ENCODE results near the gene PARD6B. TPM values are rescaled to one million over a fixed set of nuclear protein-coding genes. Genes with fewer than 3 reads are reported as not detected.

PARD6B gene
- total and polyA plus RNA-seq, 2 of the 13 experiments (the other 11 are each of a cell fraction or from before 2014, with no cell fraction given): 6.9 to 22.2 TPM

DNA sequence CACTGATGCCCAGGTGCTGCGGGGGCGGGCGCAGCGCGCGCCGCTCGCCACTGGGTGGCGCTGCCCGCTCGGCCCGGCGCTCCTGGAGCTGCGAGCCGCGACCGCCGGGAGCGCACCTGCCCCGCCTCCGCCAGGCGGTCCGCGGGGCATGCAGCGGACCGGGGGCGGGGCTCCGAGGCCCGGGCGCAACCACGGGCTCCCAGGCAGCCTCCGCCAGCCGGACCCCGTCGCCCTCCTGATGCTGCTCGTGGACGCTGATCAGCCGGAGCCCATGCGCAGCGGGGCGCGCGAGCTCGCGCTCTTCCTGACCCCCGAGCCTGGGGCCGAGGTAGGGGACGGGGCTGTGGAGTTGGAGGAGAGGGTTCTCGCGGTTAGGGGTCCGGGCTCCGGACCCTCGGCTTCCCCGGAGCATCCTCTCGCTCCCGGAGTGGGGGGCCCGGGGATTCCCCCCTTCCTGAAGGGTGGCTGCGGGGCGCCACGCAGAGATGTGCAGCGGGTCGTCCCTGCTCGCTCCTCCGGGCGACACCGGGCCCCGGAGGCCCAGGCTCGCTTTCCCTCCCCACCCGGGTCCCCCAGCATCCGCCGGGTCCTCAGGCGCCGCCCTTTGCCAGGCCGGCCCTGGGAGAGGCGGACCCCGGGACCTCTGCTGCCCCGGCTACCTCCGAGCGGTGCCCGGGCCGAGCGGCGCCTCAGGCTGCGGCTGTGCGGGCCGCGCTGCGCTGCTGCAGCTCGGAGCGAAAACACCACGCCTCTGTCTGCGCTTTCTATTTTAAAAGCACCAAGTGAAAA lies 63.7 kb downstream of the PARD6B start, which contains the start of gene BCAS4 (continued):
- peak; percentile 56; the same call in 1 of the 2 replicates for TF ChIP-seq ARNT2 (CRISPR knock-in tag; IDR thresholded peaks at IDR 0.05; ENCODE audit: low read depth)
- peak; percentile 71 for TF ChIP-seq RBM39 (IDR thresholded peaks at IDR 0.05; ENCODE audit: low read depth, low read length, poor library complexity, severe bottlenecking)
- TF ChIP-seq SYNCRIP (IDR thresholded peaks at IDR 0.05; ENCODE audit: insufficient read depth, low read depth, low read length): no peak
- TF ChIP-seq, protein P1, sequence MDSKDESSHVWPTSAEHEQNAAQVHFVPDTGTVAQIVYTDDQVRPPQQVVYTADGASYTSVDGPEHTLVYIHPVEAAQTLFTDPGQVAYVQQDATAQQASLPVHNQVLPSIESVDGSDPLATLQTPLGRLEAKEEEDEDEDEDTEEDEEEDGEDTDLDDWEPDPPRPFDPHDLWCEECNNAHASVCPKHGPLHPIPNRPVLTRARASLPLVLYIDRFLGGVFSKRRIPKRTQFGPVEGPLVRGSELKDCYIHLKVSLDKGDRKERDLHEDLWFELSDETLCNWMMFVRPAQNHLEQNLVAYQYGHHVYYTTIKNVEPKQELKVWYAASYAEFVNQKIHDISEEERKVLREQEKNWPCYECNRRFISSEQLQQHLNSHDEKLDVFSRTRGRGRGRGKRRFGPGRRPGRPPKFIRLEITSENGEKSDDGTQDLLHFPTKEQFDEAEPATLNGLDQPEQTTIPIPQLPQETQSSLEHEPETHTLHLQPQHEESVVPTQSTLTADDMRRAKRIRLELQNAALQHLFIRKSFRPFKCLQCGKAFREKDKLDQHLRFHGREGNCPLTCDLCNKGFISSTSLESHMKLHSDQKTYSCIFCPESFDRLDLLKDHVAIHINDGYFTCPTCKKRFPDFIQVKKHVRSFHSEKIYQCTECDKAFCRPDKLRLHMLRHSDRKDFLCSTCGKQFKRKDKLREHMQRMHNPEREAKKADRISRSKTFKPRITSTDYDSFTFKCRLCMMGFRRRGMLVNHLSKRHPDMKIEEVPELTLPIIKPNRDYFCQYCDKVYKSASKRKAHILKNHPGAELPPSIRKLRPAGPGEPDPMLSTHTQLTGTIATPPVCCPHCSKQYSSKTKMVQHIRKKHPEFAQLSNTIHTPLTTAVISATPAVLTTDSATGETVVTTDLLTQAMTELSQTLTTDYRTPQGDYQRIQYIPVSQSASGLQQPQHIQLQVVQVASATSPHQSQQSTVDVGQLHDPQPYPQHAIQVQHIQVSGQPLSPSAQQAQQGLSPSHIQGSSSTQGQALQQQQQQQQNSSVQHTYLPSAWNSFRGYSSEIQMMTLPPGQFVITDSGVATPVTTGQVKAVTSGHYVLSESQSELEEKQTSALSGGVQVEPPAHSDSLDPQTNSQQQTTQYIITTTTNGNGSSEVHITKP (CRISPR knock-in tag; IDR thresholded peaks at IDR 0.05; ENCODE audit: low read depth): peak; percentile 70
- peak; percentile 89; the same call in 1 of the 2 replicates for TF ChIP-seq ZNF558 (CRISPR knock-in tag; IDR thresholded peaks at IDR 0.05; ENCODE audit: borderline replicate concordance)
- TF ChIP-seq, protein P2, sequence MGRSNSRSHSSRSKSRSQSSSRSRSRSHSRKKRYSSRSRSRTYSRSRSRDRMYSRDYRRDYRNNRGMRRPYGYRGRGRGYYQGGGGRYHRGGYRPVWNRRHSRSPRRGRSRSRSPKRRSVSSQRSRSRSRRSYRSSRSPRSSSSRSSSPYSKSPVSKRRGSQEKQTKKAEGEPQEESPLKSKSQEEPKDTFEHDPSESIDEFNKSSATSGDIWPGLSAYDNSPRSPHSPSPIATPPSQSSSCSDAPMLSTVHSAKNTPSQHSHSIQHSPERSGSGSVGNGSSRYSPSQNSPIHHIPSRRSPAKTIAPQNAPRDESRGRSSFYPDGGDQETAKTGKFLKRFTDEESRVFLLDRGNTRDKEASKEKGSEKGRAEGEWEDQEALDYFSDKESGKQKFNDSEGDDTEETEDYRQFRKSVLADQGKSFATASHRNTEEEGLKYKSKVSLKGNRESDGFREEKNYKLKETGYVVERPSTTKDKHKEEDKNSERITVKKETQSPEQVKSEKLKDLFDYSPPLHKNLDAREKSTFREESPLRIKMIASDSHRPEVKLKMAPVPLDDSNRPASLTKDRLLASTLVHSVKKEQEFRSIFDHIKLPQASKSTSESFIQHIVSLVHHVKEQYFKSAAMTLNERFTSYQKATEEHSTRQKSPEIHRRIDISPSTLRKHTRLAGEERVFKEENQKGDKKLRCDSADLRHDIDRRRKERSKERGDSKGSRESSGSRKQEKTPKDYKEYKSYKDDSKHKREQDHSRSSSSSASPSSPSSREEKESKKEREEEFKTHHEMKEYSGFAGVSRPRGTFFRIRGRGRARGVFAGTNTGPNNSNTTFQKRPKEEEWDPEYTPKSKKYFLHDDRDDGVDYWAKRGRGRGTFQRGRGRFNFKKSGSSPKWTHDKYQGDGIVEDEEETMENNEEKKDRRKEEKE (IDR thresholded peaks at IDR 0.05): no peak
- TF ChIP-seq, protein P3, sequence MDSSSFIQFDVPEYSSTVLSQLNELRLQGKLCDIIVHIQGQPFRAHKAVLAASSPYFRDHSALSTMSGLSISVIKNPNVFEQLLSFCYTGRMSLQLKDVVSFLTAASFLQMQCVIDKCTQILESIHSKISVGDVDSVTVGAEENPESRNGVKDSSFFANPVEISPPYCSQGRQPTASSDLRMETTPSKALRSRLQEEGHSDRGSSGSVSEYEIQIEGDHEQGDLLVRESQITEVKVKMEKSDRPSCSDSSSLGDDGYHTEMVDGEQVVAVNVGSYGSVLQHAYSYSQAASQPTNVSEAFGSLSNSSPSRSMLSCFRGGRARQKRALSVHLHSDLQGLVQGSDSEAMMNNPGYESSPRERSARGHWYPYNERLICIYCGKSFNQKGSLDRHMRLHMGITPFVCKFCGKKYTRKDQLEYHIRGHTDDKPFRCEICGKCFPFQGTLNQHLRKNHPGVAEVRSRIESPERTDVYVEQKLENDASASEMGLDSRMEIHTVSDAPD (CRISPR knock-in tag; IDR thresholded peaks at IDR 0.05): no peak
- TF ChIP-seq, protein P4, sequence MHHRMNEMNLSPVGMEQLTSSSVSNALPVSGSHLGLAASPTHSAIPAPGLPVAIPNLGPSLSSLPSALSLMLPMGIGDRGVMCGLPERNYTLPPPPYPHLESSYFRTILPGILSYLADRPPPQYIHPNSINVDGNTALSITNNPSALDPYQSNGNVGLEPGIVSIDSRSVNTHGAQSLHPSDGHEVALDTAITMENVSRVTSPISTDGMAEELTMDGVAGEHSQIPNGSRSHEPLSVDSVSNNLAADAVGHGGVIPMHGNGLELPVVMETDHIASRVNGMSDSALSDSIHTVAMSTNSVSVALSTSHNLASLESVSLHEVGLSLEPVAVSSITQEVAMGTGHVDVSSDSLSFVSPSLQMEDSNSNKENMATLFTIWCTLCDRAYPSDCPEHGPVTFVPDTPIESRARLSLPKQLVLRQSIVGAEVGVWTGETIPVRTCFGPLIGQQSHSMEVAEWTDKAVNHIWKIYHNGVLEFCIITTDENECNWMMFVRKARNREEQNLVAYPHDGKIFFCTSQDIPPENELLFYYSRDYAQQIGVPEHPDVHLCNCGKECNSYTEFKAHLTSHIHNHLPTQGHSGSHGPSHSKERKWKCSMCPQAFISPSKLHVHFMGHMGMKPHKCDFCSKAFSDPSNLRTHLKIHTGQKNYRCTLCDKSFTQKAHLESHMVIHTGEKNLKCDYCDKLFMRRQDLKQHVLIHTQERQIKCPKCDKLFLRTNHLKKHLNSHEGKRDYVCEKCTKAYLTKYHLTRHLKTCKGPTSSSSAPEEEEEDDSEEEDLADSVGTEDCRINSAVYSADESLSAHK (CRISPR knock-in tag; IDR thresholded peaks at IDR 0.05; ENCODE audit: borderline replicate concordance): peak; percentile 71; the same call in 1 of the 2 replicates
- TF ChIP-seq KLF15 (CRISPR knock-in tag; IDR thresholded peaks at IDR 0.05; ENCODE audit: borderline replicate concordance): peak; percentile 72; the same call in 1 of the 2 replicates
- TF ChIP-seq ZNF331 (CRISPR knock-in tag; IDR thresholded peaks at IDR 0.05): peak; percentile 42; the same call in 1 of the 2 replicates
- peak; percentile 31; the same call in 1 of the 2 replicates for TF ChIP-seq FOXK1 (CRISPR knock-in tag; IDR thresholded peaks at IDR 0.05; ENCODE audit: borderline replicate concordance, low read depth)
- no peak for TF ChIP-seq CC2D1A (CRISPR knock-in tag; IDR thresholded peaks at IDR 0.05)
- TF ChIP-seq, protein P5, sequence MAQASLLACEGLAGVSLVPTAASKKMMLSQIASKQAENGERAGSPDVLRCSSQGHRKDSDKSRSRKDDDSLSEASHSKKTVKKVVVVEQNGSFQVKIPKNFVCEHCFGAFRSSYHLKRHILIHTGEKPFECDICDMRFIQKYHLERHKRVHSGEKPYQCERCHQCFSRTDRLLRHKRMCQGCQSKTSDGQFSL (CRISPR knock-in tag; IDR thresholded peaks at IDR 0.05): 0 out of 2 replicates have a peak, but pooled peaks have one; percentile 19
- TF ChIP-seq SRSF1 (optimal IDR thresholded peaks at IDR 0.05; ENCODE audit: low read depth, low read length): peak; percentile 37
- peak; percentile 57; the same call in 1 of the 2 replicates for TF ChIP-seq PCBP1 (IDR thresholded peaks at IDR 0.05; ENCODE audit: borderline replicate concordance, low read depth, low read length)
- TF ChIP-seq ZNF562 (CRISPR knock-in tag; IDR thresholded peaks at IDR 0.05; ENCODE audit: borderline replicate concordance): no peak

Measured in HepG2 (cell line).